CD4-positive, alpha-beta T cell treated with Interleukin-15 for 4 hours (primary cell): ENCODE measurements around the gene ITGA3.
A peak's percentile ranks its signal among the peaks of the same experiment; 100 is the strongest.

Experiments used
- DNase-seq: peaks from one replicate; pipeline ENCODE4 v3.0.0-alpha.2; 2020; ENCODE audit warnings: low spot score

The ITGA3 gene

GRCh38 chr17:50094243-50094752 is 38.4 kb downstream of the ITGA3 start:
- peak; percentile 89 for DNase-seq

DNA sequence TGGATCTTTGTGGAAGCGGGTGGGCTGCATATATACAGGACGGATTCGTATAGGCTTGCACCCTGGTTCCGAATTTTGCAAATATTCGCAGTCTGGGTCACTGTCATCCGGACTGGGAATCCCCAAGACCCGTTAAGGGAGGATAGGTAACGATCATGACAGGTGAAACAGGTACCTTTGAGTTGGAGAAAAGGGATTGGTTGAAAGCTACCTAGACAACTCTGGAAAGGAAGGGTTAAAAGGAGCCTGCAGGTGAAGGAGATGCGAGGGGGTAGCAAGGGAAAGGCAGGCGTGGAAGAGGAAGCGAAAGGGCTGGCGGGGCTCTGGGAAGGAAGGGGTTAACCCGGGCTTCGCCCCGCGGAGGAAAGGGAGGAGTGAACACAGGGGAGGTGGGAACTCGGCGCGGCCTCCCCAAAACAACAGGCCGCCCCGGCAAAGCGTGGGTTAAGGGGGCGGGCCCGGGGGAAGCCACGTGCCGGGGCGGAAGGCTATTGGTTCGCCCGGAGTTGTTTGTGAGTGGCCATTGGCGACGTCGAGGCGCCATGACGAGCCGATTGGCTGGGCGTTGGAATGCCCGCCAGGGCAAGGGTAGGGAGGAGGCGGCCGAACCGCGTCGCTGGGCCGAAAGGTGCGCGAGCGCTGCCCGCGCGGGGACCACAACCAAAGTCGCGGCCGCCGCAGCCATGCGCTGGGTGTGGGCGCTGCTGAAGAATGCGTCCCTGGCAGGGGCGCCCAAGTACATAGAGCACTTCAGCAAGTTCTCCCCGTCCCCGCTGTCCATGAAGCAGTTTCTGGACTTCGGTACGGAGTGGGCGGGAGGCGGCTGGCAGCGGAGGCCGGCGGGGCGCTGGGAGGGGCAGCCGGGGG is 39.1 kb downstream of the ITGA3 start, which contains the start of gene PDK2:
TSS of gene PDK2 (plus strand) at position 599 of the 867 bp plus-strand sequence. CDS start at position 684, 85 bp downstream.
- DNase-seq, result peak; percentile 97

GRCh38 chr17:50095626-50096037 is 39.7 kb downstream of the ITGA3 start:
- DNase-seq, result no peak

DNA sequence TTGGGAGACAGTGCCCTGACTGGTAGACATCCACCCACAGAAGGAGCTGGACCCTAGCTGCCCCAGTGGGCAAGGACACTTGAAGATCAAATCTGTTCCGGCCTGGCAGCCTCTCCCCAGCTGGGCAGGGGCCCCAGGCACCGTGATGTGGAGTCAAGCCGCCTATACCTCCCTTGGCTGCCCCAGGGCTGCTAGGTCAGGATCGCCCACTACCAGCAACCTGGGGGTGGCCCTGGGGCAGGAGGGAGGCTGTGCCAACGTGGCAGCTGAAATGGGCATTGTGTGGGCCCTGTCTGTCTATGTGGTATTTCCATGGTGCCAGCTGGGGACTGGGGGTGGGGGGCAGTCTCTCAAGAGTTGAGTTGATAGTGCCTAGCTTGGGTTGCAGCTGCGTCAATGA is 40.2 kb downstream of the ITGA3 start:
- no peak for DNase-seq

GRCh38 chr17:50096758-50097157 is 40.8 kb downstream of the ITGA3 start:
- DNase-seq, result no peak

GRCh38 chr17:50097455-50097854 is 41.5 kb downstream of the ITGA3 start:
- no peak for DNase-seq

DNA sequence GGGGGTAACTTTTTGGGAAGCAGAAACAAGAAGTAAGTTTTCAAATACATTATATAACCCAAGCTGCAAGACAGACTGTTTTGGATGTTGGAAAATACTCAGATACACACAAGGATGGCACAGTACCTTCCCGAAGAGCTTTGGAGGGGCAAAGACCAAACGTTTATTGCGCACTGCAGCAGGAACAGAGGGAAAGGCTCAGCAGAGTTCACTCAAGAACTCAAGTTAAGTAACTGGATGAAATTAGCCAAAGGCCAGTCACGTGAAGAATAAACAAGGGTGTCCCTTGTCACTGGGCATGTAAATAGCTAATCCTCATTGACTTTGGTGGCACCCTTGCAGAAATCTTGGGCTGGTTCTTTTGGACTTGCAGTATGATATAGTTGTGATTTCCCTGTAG is 42.0 kb downstream of the ITGA3 start:
- DNase-seq, result no peak

DNA sequence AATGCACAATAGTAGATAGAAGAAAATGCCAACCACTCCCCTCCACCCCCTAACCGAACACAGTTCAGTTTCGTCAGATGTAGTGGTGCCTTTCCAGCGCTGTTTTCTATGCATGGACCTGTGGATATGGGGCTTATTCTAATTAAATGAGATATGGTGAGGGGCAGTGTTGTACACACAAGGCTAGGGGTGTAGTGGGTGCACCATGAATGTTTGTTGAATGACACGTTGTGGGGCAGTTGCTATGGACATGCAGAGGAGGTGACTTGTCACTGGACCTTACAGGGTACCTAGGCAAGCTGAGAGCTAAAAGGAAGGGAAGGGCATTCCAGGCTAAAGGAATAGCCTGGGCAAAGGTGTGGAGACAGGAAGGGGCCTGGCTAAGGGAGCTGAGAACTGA is 42.7 kb downstream of the ITGA3 start:
- DNase-seq, result no peak

- DNase-seq, result no peak
Measured at GRCh38 chr17:50099003-50099402, 43.1 kb downstream of the ITGA3 start.

DNA sequence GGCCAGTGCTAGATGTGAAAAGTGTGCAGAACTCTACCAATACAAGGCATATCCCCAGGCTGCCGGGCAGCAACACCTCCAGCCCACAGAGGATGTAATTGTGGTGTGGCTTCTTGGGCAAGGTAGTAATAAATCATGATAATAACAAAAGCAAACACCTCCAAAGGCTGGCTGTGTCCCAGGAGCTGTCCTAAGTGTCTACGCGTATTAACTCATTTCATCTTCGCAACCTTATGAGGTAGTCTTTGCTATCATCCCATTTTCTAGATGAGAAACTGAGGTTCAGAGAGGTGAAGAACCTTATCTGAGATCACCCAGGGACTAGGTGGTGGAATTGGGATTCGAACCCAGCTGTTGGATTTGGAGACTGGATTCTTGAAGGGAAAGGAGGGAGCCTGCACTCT is 44.6 kb downstream of the ITGA3 start:
- DNase-seq, result no peak

- no peak for DNase-seq
Measured at GRCh38 chr17:50100921-50101345, 45.0 kb downstream of the ITGA3 start.

DNA sequence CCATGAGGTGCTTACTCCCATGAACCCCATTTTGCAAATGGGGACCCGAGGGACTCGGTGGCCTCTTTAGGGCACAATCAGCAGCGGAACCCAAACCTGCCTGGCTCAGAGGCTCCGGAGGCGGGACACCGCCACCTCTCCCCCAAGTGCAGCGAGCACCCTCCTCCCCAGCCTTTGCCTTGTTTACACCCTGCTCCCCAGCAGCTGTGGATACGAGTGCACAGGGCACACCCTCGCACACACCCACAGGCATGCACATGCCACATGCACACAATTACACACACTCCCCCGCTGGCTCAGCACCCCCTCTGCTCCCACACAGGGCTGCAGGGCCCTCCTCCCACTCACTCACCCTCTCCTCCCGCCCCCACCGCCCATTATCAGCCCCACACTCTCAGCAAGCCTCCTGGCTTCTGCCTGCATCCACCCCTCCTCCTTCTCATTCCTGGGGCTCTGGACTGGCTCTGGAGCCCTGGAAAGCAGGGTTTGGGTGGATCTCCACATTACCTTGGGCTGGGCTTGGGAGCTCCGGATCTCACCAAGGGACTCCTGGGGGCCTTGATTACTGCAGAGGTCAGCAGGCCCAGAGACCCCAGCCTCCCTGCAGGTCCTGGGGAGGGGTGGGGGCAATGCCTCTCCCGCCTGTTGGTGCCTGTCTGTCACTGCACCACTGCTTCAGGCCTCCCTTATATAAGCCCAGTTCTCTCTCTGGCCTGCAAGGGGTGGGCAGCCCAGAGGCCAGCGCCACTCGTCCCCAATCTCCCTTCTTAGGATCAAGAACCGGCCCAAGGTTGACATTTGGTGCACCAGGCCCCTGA is 45.6 kb downstream of the ITGA3 start:
- no peak for DNase-seq

GRCh38 chr17:50102164-50102991 is 46.5 kb downstream of the ITGA3 start:
- DNase-seq, result no peak

DNA sequence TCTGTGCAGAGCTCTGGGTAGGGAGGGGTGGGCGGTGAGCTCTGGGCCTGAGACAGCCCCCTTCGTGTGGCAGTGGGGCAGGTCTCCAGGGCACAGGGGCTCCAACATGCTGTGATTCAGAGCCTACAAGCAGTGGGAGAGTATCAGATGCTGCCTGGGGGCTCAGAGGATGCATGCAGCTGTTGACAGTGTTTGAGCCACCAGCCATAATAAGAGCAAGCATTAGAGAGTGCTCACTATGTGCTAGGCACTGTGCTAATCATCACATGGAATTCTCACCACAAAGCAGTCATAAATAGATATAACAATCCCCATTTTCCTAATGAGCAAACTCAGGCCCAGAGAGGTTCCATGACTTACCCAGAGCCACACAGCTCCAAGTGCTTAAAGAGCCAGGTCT is 47.3 kb downstream of the ITGA3 start:
- no peak for DNase-seq

DNA sequence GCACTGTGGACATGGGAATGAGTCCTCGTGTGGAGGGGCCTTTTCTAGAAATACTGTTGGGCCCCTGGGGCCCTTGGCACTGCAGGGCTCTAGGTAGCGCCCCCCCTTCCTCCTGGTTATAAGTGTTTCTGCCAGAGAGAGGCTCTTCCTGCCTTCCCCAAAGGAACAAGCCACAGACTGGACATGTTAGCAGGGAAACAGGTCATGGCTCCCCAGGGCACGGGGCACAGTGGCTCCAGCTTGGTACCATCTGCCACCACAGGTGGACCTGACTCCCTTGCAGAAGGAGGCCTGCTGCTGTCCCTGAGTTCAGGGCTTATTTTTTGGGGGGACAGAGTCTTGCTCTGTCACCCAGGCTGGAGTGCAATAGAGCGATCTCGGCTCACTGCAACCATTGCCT is 48.0 kb downstream of the ITGA3 start:
- DNase-seq, result no peak

- DNase-seq, result no peak
Measured at GRCh38 chr17:50105811-50106210, 49.9 kb downstream of the ITGA3 start.

DNA sequence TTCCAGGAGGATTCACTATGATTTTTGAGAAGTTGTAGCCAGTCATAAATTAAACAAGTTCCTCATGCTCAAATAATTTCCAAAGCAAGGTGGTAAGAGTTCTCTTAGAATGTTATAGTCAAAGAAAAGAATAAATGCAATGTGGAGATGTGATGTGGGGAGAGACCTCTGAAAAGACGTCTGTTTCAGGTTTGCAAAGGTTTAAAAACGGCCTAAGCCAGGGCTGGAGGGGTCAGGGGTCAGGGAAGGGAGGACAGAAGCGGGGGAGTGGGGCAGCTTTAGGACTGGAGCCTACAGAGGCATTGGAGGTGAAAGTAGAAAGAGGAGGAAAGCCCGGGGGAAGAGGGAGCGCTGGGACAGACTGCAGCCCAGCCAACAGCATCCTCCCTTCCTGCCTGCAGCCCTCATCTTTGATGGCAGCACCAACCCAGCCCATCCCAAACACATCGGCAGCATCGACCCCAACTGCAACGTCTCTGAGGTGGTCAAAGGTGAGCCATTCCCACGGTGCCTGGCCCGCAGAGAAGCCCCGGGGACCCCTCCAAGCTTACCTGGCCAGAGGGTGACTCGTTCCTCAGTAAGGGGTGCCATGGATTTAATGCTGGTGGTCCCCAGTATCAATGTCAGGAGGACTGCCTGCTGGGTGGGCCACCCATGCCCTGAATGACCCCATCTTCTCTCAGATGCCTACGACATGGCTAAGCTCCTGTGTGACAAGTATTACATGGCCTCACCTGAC is 50.7 kb downstream of the ITGA3 start:
- no peak for DNase-seq

- DNase-seq, result no peak
Measured at GRCh38 chr17:50107790-50108414, 52.0 kb downstream of the ITGA3 start.

GRCh38 chr17:50108556-50108955 is 52.6 kb downstream of the ITGA3 start:
- DNase-seq, result no peak

- DNase-seq, result no peak
Measured at GRCh38 chr17:50109207-50109606, 53.3 kb downstream of the ITGA3 start.

DNA sequence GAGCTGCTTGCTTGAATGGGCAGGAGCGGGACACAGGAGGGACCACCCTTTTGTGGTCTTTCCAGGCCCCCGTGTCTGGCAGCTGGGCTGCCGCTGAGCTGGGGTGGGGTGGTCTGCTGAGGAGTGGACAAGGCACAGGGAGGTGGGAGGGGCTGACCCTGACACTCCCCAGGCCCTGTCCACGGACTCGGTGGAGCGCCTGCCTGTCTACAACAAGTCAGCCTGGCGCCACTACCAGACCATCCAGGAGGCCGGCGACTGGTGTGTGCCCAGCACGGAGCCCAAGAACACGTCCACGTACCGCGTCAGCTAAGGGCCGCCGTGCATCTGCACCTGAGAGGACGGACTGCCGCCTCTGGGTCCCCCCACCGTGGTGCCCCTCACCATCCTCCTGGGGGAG is 53.9 kb downstream of the ITGA3 start:
- no peak for DNase-seq
